ENCODE data around the gene C16orf74. TPM values are rescaled to one million over a fixed set of nuclear protein-coding genes. Genes with fewer than 3 reads are reported as not detected.

The C16orf74 gene
- 3.6 TPM for polyA plus RNA-seq (2013, experiment 1 of 2; ENCODE audit: insufficient read length)
- polyA plus RNA-seq (2013, experiment 2 of 2; ENCODE audit: insufficient read length), result 3.4 TPM

DNA sequence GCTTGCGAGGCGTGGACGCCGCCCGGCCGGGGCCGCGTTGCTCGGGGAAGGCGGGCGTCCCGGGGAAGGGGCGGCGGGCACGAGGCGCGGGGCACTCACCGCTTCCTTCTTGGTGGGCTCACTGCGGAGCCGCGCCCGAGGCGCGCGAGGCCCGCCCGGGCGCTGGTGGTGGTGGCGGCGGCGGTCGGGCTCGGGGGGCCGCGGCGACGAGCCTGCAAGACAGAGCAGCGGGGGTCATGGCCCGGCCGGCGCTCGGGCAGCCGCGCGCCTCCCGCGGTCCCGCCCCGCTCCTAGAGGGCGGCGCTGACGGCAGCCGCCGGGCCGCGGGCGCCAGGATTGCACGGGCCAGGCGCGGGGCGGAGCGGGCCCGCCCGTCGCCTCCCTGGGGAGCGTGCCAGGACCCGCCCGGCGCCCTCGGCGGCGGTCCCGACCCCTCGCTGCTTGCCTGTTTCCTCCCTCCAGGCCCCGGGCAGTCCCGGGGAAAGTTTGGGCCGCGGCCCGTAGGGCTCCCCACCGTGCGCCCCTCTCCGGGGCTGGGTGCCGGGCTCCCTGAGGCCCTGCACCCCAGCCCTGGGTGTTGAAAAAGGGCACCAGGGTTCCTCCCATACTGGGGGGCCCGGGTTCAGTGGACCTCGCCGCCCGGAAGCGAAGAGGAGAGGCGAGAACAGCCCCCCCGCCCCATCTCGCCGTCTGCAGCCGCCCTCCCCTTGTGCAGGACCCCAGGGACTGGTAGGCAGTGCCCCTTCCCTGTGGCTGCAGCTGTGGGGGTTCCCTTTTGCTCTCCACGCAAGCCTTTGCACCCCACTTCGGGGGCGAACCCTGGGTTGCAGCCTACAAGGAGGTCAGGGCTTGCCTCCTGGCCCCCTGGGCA lies at the start of gene C16orf74:
C16orf74 (minus strand) TSS at position 270 of the 871 bp plus-strand sequence. CDS start 15,879 bp downstream, outside the sequence.
- DNase-seq, result peak; percentile 46

DNA sequence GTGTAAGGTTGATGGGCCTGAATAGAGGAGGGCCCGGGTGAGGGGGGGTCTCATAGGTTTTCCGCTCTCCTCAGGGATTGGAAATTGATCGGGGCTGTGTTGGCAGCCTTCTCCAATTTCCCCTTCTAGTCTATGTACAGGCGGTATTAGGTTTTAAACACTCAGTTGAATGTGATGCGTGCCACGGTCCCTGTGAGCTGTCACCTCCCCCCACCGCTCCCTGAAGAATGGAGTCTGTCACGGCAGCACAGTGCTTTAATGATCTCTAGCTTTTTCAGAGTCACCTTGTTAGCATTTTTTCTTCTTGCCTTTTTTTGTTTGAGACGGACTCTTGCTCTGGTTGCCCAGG lies 49.4 kb upstream of the C16orf74 start:
- DNase-seq, result peak; percentile 17

DNA sequence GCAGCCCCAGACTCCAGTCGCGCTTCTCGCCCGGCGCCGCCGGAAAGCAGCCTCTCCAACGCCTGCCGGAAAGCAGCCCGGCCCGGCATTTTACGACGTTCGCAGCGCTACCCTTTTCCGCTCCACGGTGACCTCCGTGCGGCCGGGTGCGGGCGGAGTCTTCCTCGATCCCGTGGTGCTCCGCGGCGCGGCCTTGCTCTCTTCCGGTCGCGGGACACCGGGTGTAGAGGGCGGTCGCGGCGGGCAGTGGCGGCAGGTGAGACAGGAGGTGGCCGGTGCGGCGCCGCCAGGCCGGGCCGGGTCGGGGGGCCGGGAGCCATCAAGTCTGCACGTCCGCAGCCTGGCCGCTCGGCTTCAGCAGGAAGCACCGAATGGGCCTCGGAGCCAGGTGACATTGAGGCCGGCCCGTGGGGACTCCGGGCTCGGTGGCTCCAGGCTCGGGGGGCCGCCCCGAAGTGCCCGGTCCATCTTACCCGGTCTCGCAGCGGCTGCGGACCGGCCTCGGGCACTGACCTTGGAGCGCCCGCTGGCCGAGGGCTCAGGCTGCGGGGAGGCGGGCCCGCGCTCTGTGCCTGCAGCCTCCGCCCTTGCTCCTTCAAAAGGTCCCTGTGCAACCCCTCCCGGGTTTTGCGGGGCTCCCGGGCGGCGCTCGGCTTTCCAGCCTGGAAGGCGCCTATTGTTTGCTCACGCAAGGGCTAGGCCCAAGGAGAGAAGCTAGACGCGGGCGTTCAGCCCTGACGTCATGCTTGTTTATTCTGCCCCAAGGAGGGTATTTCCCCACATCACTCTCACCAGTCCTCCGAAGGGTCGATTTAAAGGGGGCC lies 48.8 kb upstream of the C16orf74 start, which contains the start of the genes COX4I1 and EMC8:
COX4I1 (plus strand) TSS at position 199 of the 824 bp plus-strand sequence. CDS start 1,511 bp downstream, outside the sequence.
EMC8 (minus strand) TSS at position 48 of the 824 bp plus-strand sequence. CDS start 249 bp downstream, outside the sequence.
- DNase-seq, result peak; percentile 95

DNA sequence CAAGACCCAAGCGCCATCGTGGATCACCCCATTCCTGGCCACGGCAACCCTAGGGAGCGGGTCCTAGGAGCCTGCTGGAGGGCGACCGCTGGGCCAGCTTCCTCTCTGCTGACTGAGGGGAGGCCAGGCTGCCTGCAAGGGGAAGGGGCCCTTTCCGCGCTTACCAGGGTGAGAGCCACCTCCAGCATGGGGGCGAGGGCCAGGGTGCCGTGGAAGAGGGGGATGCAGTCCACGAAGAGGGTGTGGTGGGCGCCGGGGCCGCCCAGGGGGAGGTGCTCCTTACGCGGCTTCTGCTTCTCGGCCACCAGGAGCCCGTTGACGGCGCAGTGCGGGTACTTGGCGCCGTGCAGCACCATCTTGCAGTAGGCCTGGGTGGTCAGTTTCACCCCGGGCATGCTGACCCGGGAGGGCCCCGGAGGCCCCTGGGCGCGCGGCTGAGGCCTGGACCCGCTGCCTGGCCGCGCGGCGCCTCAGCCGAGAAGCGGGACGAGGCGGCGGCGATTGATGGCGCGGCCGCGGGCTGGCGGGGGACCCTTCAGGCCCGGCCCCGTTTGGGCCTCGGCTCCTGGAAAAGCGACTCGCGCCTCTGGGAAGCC lies 48.1 kb upstream of the C16orf74 start:
- peak; percentile 11 for DNase-seq

DNA sequence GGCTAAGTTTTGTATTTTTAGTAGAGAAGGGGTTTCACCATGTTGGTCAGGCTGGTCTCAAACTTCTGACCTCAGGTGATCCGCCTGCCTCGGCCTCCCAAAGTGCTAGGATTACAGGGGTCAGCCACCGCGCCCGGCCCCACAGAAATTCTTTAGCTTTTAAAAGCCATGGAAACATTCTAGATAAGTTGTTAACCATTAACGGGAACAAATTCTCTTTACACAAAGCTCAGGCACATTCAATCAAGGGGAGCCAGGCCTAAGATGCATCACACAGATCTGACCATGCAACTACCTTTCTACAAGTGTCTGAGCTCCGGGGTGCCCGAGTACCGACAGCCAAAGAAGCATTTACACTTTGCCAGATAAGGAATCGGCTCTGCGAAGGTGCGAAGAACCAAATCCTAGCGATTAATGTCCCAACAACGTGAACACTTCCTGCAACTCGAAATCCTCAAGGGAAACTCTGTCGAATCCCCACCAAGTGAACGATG lies 47.4 kb upstream of the C16orf74 start:
- DNase-seq, result no peak

DNA sequence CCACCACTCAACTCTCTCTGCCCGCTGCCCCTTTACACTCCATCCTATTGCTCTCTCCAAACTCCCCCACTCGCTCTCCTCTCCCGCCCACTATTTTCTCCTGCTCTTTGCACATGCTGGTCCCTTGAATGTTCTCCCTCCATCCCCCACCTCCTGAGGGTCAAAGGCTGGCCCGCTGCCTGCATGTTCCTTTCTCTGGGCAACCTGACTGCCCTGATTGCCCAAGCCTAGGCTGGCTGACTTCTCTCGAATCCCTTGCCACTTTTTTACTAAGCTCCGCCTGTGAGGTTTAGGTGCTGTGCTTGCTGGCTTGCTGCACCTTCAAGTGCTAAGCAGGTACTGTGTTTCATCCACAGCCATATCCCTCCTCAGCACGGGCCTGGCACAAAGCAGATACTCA lies 45.7 kb upstream of the C16orf74 start:
- DNase-seq, result no peak

DNA sequence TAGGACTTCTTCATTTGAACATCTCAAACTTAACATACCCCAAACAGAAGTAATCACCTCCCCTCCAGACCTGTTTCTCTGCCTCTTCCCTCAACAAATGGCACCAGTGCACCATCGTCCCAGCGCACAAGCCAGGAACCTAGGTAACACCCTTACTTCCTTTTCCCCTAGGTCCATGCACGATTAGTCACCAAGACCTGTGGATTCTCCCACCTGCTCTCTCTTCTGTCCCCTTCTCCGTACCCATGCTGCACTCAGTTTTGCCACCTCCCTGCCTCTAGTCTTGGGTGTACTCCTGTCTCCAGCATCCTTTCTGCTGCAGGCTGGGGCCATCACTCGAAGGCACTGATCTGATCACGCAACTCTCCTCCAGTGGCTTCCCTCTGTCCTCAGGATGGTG lies 45.3 kb upstream of the C16orf74 start:
- DNase-seq, result no peak

DNA sequence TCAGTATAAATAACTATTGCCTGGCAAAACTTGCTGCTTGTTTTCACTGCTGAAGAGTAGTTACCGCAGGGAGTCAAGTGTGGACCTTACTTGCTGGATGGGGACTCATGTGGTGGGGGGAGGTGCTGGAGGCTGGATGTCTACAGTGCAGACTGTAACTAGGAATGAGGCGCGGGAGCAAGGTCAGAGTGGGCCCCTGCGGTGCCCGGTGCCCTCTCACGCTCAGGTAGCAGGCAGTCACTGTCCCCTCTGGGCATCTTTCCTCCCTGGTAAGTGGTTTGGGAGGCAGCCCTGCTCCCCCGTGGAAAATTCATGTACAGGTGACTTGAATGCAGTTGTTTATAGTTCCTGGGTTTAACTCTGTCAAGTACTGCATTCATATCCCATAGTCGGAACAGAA lies 43.8 kb upstream of the C16orf74 start:
- no peak for DNase-seq

DNA sequence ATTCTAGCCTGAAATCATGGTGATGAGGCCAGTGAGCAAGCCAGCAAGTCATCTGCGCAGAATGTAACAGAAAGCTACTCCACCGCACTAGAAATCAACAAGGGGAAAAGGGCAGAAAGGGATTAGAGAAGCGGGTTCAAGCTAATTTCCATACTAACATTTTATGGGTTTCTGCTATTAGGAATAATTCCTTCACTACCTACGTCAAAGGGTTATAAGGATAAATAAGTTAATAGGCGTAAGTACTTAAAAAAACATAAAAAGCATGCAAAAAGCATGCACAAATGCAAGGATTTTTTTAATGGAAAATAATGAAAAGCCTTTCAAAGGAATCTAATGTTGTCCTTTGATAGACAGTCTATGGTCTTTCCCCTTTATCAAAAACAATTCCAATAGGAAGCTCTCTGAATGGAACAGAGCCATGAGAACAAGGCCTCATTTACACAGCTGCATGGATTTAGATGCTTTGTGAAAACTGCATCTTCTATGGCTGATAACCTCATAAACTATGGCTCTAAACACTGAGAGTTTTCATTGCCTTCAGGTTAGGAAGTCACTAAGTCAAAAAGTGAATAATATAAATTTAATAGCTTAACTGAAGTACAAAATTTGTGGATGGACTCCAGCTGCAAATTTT lies 42.9 kb upstream of the C16orf74 start:
- DNase-seq, result no peak

DNA sequence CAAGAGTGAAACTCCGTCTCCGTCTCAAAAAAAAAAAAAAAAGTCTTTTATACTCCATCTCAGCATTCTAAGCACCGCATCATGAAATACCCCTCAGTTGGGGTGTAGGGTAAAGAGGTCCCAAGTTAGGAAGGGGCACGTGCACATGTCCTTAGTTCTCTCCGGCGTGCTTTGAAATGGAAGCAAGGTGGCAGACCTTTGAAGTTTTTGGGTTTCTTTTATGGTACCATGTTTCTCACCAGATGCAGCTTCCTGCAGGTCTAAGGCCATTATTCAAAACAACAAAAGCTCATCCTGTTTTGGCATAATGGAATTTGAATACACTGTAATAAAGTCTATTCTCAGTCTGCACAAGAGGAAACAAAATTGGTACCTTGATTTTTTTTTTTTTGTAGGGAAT lies 38.9 kb upstream of the C16orf74 start:
- no peak for DNase-seq

DNA sequence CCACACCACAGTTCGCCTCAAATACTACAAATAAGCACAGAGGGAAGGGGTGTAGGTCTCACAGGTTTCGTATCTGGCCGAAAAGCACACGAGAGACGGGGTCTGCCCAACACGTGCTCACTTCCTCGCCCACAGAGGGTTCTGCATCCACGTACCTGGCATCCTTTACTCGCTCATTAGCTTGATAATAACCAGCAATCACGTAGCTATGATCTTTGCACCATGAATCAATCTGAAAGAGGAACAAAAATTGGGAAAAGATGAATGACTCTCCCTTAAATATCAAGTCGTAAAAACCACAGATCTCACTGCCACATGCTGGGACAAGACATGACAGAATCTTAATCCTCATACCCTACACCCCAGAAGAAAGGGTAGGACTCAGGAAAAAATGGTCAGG lies 37.9 kb upstream of the C16orf74 start:
- DNase-seq, result no peak

DNA sequence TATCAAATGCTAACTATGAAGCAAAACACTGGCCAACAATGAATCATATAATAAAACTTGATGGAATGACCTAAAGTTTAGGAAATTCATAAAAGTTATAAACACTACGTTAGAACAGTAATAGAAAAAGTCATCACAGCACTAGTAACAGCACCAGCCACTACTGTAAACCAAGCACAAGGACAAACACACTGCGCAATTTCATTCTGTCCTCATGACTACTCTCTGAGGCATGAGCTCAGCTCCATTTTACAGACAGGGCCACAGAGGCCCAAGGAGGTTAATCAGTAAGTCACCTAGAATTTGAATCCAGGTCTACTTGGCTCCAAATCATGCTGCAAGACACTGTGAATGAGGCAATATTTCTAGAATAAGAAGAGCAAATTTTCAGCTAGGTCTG lies 35.0 kb upstream of the C16orf74 start:
- DNase-seq, result no peak

DNA sequence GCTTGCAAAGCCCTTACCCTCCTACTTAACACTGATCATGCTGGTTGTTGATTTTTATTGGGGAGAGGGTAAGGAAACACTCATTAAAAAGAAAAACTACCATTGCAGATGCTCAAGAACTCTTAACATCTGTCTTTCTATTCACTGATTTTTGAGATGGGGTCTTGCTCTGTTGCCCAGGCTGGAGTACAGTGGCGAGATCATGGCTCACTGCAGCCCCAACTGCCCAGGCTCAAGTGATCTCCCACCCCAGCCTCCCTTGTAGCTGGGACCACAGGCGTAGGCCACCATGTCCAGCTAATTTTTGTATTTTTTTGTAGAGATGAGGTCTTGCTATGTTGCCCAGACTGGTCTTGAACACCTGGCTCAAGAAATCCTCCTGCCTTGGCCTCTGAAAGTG lies 33.9 kb upstream of the C16orf74 start:
- DNase-seq, result no peak

DNA sequence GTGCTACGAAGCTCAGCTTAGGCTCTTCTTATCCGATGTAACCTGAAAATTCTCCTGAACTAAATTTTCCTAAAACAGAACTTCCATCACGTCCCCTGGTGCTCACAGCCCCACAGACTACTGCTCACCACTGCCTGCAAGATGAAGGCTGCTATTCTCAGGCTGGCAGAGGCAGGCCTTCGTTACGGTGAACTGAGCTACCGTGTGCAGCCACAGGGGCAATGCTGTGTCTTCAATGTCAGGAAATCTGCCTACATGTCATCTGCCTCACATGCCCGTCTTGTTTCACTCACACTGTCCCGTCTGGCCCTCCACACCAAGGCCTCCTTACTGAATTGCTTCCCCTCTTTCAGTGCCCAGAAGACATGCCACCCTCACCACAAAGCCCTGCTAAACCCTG lies 32.5 kb upstream of the C16orf74 start:
- no peak for DNase-seq

DNA sequence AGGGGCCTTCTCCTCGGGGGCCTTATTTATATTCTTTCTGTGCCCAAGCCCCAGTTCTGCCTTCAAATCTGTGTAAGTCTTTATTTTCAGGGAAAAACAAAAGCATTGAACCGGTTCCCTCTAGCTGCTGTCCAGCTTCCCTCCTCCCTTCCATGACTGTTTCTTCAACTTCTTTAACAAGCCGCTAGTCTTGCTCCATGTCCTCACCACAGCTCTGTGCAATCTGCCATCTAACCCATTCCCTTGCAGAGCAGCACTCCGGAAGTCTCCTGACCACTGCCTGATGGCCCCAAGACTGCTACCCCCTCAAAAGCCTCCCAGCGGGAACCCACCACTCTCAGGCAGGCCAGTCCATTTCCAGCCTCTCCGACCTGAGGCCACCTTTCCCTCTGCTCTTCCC lies 31.6 kb upstream of the C16orf74 start:
- no peak for DNase-seq

DNA sequence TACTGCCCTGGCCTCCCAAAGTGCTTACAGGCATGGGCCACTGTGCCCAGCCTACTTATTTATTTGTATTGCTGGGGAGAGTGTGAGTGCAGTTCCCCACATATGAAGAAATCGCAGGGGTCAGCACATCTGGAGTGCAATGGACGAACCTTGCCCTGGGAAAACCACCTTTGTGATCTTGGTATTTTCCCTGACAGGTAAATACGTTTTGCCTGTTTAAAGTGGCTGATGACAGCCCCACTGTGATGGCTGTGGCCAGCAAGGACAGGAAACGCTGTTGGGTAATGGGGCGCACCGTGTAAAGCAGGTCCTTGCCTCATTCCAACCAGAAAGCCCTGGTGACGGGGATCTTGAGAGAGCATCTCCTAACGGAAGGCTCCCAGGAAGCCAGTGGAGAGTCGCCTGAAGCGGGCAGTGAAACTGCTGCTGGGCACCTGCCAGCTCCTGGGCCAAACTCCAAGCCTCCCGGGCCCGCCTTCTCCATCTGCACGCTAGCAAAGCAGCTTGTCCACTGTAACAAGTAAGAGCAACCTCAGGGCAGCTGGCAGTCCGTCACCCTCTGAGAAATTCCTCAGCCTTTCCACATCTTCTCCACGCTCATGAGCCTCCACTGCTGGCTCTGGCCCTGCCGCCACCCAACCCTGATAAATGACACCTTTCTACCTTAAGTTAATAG lies 30.9 kb upstream of the C16orf74 start:
- DNase-seq, result no peak

DNA sequence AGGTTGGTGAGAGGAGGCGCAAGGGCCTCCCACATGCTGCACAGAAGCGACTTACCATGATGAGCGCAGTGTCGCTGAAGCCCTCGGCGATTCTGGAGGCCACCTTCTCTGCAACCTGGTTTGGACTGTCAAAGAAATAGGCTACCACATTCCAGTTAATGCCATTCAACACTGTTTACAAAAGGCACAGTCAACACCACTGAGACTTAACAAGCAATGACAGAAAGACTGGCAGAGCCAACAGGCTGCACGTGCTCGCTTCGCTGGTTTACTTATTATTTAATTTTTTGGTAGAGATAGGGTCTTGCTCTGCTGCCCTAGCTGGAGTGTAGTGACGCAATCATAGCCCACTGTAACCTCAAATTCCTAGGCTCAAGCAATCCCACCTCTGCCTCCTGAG lies 30.3 kb upstream of the C16orf74 start:
- no peak for DNase-seq

DNA sequence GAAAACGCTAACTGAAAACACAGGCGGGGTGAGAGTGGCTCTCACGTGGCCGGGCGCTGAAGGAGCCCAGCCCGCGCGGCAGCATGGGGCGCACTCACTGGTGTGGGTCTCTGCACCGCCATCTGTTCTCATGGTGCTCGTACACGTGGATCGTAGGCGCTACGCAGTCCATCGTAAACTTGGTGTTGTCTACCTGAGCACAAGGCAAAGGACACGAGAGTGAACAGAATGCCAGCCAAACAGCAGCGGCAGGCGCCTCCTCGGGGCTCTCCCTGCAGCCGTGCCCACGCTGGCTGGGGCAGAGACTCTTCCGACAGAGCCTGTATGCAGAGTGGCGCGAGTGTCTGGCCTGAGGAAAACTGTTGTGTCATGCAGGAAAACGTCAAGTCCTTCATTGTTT lies 29.4 kb upstream of the C16orf74 start:
- no peak for DNase-seq

DNA sequence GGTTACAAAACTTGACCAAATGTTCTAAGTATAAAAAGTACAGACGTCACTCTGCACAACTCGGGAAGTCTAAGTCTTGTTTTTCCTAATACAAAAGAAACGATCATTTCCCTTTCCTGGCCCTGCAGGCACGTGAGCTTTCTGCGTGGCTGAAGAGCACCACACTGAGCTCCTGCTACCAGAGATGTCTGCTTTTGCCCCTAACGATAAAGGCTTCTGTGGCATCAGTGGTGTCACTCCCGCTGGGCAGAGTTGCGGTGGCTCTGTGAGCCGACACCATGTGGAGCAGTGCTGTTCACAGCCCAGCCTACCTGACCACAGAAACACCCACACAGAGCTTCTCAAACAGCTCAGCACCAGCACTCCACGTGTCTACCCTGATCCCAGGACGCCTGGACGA lies 28.0 kb upstream of the C16orf74 start:
- no peak for DNase-seq

DNA sequence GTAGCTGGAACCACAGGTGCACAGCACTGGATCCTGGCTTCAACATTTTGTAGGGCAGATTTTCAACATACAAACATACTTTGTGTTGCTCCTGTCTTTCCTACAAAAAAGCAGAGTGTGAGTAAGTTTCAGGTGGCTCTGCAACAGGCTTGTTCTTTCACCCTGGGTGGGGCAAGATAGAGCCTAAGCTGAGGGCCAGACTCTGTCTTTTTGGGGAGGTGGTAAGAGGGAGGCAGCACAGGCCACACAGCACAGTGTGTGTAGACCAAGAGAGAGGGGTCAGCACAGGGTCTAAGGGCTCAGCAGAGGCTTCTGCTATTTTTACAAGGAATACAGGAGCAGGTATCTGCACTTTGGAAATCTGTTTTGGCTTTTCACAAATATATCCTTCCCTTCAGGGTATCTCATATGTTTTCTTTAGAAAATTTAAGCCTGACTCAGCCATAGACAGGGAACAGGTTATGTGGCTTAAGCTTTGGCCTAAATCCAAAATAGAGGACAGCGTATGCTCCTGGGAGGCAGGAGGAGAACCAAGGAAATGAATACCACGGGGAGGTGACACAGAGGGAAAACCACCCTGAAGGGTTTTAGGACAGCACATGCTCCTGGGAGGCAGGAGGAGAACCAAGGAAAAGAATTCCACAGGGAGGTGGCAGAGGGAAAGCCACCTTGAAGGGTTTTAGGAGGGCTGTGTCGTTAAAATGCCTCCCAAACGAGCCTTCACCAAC lies 26.9 kb upstream of the C16orf74 start:
- no peak for DNase-seq

DNA sequence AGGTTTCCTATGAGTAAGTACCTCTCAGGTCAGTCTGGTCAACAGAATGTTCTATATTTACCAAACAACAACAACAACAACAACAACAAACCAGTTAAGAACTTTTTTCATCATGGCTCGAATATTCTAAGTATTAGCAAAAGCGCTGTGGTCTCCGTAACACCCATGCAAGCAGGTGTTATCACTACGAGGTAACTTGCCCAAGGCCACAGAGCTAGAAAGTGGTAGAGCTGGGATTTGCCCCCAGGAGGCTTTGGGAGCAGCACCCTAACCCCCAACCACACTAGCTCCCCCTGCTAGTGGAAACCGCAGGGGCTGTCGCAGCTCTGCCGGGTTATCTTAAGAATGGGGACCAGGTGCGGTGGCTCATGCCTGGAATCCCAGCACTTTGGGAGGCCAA lies 23.9 kb upstream of the C16orf74 start:
- DNase-seq, result no peak
